ENCODE results near the gene TMEM60.

TMEM60 gene

GRCh38 chr7:77770316-77770715 is 27.9 kb downstream of the TMEM60 start:
- FAIRE-seq = no peak

- no peak for FAIRE-seq
Observed at GRCh38 chr7:77766801-77767605, 31.2 kb downstream of the TMEM60 start.

- no peak for FAIRE-seq
Observed at GRCh38 chr7:77765906-77766800, 32.1 kb downstream of the TMEM60 start.

GRCh38 chr7:77765481-77765880 is 32.8 kb downstream of the TMEM60 start:
- FAIRE-seq = peak; percentile 17

- FAIRE-seq = no peak
Observed at GRCh38 chr7:77760809-77761453, 37.3 kb downstream of the TMEM60 start.

- peak; percentile 97 for FAIRE-seq
Observed at GRCh38 chr7:77759294-77759889, 38.8 kb downstream of the TMEM60 start.

- FAIRE-seq = no peak
Observed at GRCh38 chr7:77757589-77757988, 40.6 kb downstream of the TMEM60 start.

GRCh38 chr7:77753173-77753572 is 45.1 kb downstream of the TMEM60 start:
- FAIRE-seq = peak; percentile 65

- no peak for FAIRE-seq
Observed at GRCh38 chr7:77752016-77752415, 46.2 kb downstream of the TMEM60 start.

GRCh38 chr7:77747718-77748117 is 50.5 kb downstream of the TMEM60 start:
- no peak for FAIRE-seq

- FAIRE-seq = no peak
Observed at GRCh38 chr7:77747178-77747577, 51.1 kb downstream of the TMEM60 start.

- no peak for FAIRE-seq
Observed at GRCh38 chr7:77746824-77747165, 51.4 kb downstream of the TMEM60 start.

GRCh38 chr7:77746164-77746823 is 51.9 kb downstream of the TMEM60 start:
- no peak for FAIRE-seq

GRCh38 chr7:77745746-77746145 is 52.5 kb downstream of the TMEM60 start:
- no peak for FAIRE-seq

Measured in islet of Langerhans (tissue), 1 donor.